DND-41 (cell line): ENCODE data around the gene ATP2A3.

Source experiments
- ATAC-seq: fragments of 200-7000 bp; cut with Tn5 transposase; 3 replicates; pipeline ENCODE4 v1.9.1; 2021; ENCODE audit warnings: low read depth; ENCODE audit not compliant: insufficient read depth
- DNase-seq: peaks from one replicate; pipeline ENCODE4 v3.0.0-alpha.2; 2020
- H2AFZ ChIP-seq: 2 replicates; pipeline ENCODE4 v1.6.0; 2012; ENCODE audit warnings: low read depth, low read length
- H3K27ac ChIP-seq: 2 replicates; pipeline ENCODE4 v1.5.1; 2012; ENCODE audit warnings: low read length, inconsistent platforms
- H3K27me3 ChIP-seq: fragments of 200-600 bp; sonication (generic); 2 replicates; pipeline ENCODE4 v1.6.0; 2012; ENCODE audit warnings: low read length, mild to moderate bottlenecking, inconsistent platforms; ENCODE audit not compliant: insufficient read depth, poor library complexity
- H3K36me3 ChIP-seq: 2 replicates; pipeline ENCODE4 v1.5.1; 2012; ENCODE audit warnings: low read length, inconsistent platforms; ENCODE audit not compliant: insufficient read depth
- H3K4me1 ChIP-seq: 2 replicates; pipeline ENCODE4 v1.5.1; 2012; ENCODE audit warnings: mild to moderate bottlenecking, low read length; ENCODE audit not compliant: insufficient read depth
- H3K4me2 ChIP-seq: 2 replicates; pipeline ENCODE4 v1.6.0; 2012; ENCODE audit warnings: mild to moderate bottlenecking, moderate library complexity, low read length, inconsistent platforms; ENCODE audit not compliant: insufficient read depth
- H3K4me3 ChIP-seq, 2 experiments: fragments of 200-600 bp in 1 of 2; shearing (Covaris generic) in 1 of 2; 2 replicates each; pipeline ENCODE4 v1.5.1; 2012 to 2016; ENCODE audit warnings: inconsistent platforms in 2 of 2, low read length in 2 of 2, mild to moderate bottlenecking in 2 of 2, low read depth in 1 of 2, moderate library complexity in 1 of 2
- H3K79me2 ChIP-seq: 2 replicates; pipeline ENCODE4 v1.6.0; 2012; ENCODE audit warnings: low read length, inconsistent platforms; ENCODE audit not compliant: insufficient read depth
- H3K9ac ChIP-seq: 2 replicates; pipeline ENCODE4 v1.6.0; 2012; ENCODE audit warnings: low read depth, mild to moderate bottlenecking, inconsistent platforms, low read length, moderate library complexity
- H3K9me3 ChIP-seq: 2 replicates; pipeline ENCODE4 v1.5.1; 2012; ENCODE audit warnings: low read length, moderate library complexity, mild to moderate bottlenecking, inconsistent platforms; ENCODE audit not compliant: insufficient read depth, severe bottlenecking
- H4K20me1 ChIP-seq: 2 replicates; pipeline ENCODE4 v1.6.0; 2012; ENCODE audit warnings: low read length; ENCODE audit not compliant: insufficient read depth
- CTCF ChIP-seq: IDR thresholded peaks from 2 replicates; pipeline ENCODE4 v1.5.1; 2012; ENCODE audit warnings: borderline replicate concordance, low read length, moderate library complexity, mild to moderate bottlenecking; ENCODE audit not compliant: poor library complexity, severe bottlenecking; ENCODE audit errors: extremely low read depth
- EZH2 ChIP-seq: IDR thresholded peaks from 3 replicates; pipeline ENCODE4 v1.6.1; 2012; ENCODE audit warnings: borderline replicate concordance, low read depth, mild to moderate bottlenecking, moderate library complexity, low read length, inconsistent platforms; ENCODE audit not compliant: severe bottlenecking

ATP2A3 gene

GRCh38 chr17:3954086-3954485 lies 10.2 kb downstream of the ATP2A3 start:
- TF ChIP-seq EZH2, result no peak
- peak overlapping the region; percentile 31; the same call in 1 of the 2 replicates for H3K27ac ChIP-seq

GRCh38 chr17:3953542-3953941 lies 10.7 kb downstream of the ATP2A3 start:
- Histone ChIP-seq H4K20me1 (peaks cover 72% of the 10 kb centered on the region), H3K9ac (no peak overlapping the region), H3K9me3 (no peaks in the 10 kb centered on the region), H3K4me1 (peaks cover 12% of the 10 kb centered on the region), H3K4me2 (no peak overlapping the region), H3K27me3 (no peaks in the 10 kb centered on the region), H3K27ac (peak overlapping the region; percentile 31; the same call in 1 of the 2 replicates), H2AFZ (no peak overlapping the region), H3K79me2 (peaks cover 76% of the 10 kb centered on the region), H3K4me3 (no peak overlapping the region), H3K36me3 (peaks cover 90% of the 10 kb centered on the region)
- ATAC-seq (no peak), DNase-seq (no peak)
- TF ChIP-seq CTCF (no peak), EZH2 (no peak)

More at GRCh38 chr17:3954086-3954485, 10.2 kb downstream of the ATP2A3 start:
- H3K79me2 ChIP-seq, result peaks cover 77% of the 10 kb centered on the region
- peaks cover 86% of the 10 kb centered on the region for H3K36me3 ChIP-seq
- H4K20me1 ChIP-seq, result peaks cover 73% of the 10 kb centered on the region
- no peaks in the 10 kb centered on the region for H3K9me3 ChIP-seq
- no peaks in the 10 kb centered on the region for H3K27me3 ChIP-seq
- H3K4me2 ChIP-seq, result no peak overlapping the region
- peaks cover 13% of the 10 kb centered on the region for H3K4me1 ChIP-seq
- ATAC-seq (no peak), DNase-seq (no peak)
- no peak overlapping the region for H3K9ac ChIP-seq
- H3K4me3 ChIP-seq, result no peak overlapping the region
- no peak overlapping the region for H2AFZ ChIP-seq

- Histone ChIP-seq H3K79me2 (peaks cover 69% of the 10 kb centered on the region), H3K27ac (no peak overlapping the region), H3K9ac (no peak overlapping the region), H3K27me3 (no peaks in the 10 kb centered on the region), H3K36me3 (peaks cover 91% of the 10 kb centered on the region), H3K4me1 (peaks cover 7% of the 10 kb centered on the region), H3K4me3 (no peak overlapping the region), H3K4me2 (no peak overlapping the region), H2AFZ (no peak overlapping the region), H3K9me3 (no peaks in the 10 kb centered on the region), H4K20me1 (peaks cover 71% of the 10 kb centered on the region)
- DNase-seq, result no peak
- TF ChIP-seq CTCF, result no peak
- TF ChIP-seq EZH2, result no peak
- ATAC-seq, result no peak
Measured at GRCh38 chr17:3952186-3952585, 12.1 kb downstream of the ATP2A3 start.

- H3K9me3 ChIP-seq, result no peaks in the 10 kb centered on the region
- H3K9ac ChIP-seq, result no peak overlapping the region
- peaks cover 66% of the 10 kb centered on the region for H3K79me2 ChIP-seq
- no peak overlapping the region for H3K4me2 ChIP-seq
- no peak overlapping the region for H2AFZ ChIP-seq
- peaks cover 91% of the 10 kb centered on the region for H3K36me3 ChIP-seq
- no peaks in the 10 kb centered on the region for H3K27me3 ChIP-seq
- ATAC-seq (no peak), DNase-seq (no peak)
- TF ChIP-seq EZH2 (no peak), CTCF (no peak)
- H3K27ac ChIP-seq, result peak overlapping the region; percentile 35; the same call in 1 of the 2 replicates
- no peak overlapping the region for H3K4me3 ChIP-seq
- no peaks in the 10 kb centered on the region for H3K4me1 ChIP-seq
- peaks cover 71% of the 10 kb centered on the region for H4K20me1 ChIP-seq
Measured at GRCh38 chr17:3951420-3951819, 12.8 kb downstream of the ATP2A3 start.
